Measurements from ENCODE around the gene RPS29. TPM values are rescaled to one million over a fixed set of nuclear protein-coding genes. Genes with fewer than 3 reads are reported as not detected.

The RPS29 gene
- total and polyA plus RNA-seq, 2 of the 13 experiments (the other 11 are each of a cell fraction or from before 2014, with no cell fraction given): 4,303 to 8,215 TPM

DNA sequence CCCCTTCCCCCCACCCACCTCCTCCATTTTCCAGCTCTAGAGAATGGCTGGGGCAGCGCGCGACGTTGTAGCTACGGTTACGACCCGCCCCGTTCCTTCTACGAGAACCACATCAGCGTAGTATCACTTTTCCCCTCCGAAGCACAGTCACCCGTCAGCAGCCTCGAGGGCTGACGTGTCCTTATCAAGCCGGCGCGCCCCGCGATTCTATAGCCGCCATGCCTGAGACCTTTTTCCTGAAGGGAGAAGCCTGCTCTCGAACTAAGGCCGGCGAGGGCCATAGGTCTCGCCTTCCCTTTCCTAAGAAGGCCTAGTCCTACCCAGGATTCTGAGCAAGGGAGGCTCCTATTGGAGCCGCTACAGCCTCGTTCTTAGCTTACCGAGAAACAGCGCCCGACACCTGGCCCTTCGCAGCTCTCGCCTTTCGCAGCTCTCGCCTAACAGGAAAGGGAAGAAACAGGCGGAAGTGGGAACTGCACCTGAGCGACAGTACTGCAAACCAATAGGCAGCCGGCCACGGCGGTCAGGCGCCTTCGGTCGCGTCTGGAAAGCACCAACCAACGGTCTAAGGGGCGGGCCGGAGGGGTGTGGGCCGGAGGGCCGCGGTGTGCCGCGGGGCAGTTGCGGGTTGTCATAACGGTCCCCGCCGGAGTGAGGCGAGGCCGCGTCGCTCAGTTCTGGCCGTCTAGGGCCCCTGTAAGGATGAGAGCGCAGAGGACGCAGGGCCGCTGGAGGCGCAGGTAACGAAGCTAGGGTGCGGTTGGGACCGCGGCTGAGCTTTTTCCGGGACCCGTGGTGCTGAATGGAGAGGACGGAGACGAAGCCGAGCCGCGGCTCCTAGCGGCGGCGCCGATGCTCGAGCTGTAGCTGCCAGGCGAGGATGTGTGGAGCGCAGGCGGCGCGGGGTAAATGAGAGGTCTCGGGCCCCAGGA, 34.3 kb upstream of the RPS29 start, which contains the start of the genes MGAT2 and RPL36AL (continued):
- TF ChIP-seq CREB1 (IDR thresholded peaks at IDR 0.05) (peak; percentile 70), CREB1 (CRISPR knock-in tag; IDR thresholded peaks at IDR 0.05) (peak; percentile 78), ZNF362 (CRISPR knock-in tag; IDR thresholded peaks at IDR 0.05; ENCODE audit: borderline replicate concordance) (no peak), ZNF577 (CRISPR knock-in tag; IDR thresholded peaks at IDR 0.05; ENCODE audit: borderline replicate concordance, low read depth) (no peak), THRA (CRISPR knock-in tag; IDR thresholded peaks at IDR 0.05; ENCODE audit: borderline replicate concordance) (no peak; the same call in 1 of the 2 replicates), ZNF552 (CRISPR knock-in tag; IDR thresholded peaks at IDR 0.05; ENCODE audit: borderline replicate concordance) (no peak; the same call in 1 of the 2 replicates), ETS1 (CRISPR knock-in tag; IDR thresholded peaks at IDR 0.05) (no peak; the same call in 1 of the 2 replicates), MED8 (CRISPR knock-in tag; IDR thresholded peaks at IDR 0.05; ENCODE audit: insufficient replicate concordance) (no peak), ZNF569 (CRISPR knock-in tag; IDR thresholded peaks at IDR 0.05; ENCODE audit: borderline replicate concordance) (no peak), TSC22D2 (CRISPR knock-in tag; IDR thresholded peaks at IDR 0.05; ENCODE audit: borderline replicate concordance) (no peak)
- TF ChIP-seq, protein P1, sequence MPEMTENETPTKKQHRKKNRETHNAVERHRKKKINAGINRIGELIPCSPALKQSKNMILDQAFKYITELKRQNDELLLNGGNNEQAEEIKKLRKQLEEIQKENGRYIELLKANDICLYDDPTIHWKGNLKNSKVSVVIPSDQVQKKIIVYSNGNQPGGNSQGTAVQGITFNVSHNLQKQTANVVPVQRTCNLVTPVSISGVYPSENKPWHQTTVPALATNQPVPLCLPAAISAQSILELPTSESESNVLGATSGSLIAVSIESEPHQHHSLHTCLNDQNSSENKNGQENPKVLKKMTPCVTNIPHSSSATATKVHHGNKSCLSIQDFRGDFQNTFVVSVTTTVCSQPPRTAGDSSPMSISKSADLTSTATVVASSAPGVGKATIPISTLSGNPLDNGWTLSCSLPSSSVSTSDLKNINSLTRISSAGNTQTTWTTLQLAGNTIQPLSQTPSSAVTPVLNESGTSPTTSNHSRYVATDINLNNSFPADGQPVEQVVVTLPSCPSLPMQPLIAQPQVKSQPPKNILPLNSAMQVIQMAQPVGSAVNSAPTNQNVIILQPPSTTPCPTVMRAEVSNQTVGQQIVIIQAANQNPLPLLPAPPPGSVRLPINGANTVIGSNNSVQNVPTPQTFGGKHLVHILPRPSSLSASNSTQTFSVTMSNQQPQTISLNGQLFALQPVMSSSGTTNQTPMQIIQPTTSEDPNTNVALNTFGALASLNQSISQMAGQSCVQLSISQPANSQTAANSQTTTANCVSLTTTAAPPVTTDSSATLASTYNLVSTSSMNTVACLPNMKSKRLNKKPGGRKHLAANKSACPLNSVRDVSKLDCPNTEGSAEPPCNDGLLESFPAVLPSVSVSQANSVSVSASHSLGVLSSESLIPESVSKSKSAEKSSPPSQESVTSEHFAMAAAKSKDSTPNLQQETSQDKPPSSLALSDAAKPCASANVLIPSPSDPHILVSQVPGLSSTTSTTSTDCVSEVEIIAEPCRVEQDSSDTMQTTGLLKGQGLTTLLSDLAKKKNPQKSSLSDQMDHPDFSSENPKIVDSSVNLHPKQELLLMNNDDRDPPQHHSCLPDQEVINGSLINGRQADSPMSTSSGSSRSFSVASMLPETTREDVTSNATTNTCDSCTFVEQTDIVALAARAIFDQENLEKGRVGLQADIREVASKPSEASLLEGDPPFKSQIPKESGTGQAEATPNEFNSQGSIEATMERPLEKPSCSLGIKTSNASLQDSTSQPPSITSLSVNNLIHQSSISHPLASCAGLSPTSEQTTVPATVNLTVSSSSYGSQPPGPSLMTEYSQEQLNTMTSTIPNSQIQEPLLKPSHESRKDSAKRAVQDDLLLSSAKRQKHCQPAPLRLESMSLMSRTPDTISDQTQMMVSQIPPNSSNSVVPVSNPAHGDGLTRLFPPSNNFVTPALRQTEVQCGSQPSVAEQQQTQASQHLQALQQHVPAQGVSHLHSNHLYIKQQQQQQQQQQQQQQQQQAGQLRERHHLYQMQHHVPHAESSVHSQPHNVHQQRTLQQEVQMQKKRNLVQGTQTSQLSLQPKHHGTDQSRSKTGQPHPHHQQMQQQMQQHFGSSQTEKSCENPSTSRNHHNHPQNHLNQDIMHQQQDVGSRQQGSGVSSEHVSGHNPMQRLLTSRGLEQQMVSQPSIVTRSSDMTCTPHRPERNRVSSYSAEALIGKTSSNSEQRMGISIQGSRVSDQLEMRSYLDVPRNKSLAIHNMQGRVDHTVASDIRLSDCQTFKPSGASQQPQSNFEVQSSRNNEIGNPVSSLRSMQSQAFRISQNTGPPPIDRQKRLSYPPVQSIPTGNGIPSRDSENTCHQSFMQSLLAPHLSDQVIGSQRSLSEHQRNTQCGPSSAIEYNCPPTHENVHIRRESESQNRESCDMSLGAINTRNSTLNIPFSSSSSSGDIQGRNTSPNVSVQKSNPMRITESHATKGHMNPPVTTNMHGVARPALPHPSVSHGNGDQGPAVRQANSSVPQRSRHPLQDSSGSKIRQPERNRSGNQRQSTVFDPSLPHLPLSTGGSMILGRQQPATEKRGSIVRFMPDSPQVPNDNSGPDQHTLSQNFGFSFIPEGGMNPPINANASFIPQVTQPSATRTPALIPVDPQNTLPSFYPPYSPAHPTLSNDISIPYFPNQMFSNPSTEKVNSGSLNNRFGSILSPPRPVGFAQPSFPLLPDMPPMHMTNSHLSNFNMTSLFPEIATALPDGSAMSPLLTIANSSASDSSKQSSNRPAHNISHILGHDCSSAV (CRISPR knock-in tag; IDR thresholded peaks at IDR 0.05; ENCODE audit: borderline replicate concordance): no peak
- TF ChIP-seq, protein P2, sequence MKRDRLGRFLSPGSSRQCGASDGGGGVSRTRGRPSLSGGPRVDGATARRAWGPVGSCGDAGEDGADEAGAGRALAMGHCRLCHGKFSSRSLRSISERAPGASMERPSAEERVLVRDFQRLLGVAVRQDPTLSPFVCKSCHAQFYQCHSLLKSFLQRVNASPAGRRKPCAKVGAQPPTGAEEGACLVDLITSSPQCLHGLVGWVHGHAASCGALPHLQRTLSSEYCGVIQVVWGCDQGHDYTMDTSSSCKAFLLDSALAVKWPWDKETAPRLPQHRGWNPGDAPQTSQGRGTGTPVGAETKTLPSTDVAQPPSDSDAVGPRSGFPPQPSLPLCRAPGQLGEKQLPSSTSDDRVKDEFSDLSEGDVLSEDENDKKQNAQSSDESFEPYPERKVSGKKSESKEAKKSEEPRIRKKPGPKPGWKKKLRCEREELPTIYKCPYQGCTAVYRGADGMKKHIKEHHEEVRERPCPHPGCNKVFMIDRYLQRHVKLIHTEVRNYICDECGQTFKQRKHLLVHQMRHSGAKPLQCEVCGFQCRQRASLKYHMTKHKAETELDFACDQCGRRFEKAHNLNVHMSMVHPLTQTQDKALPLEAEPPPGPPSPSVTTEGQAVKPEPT (CRISPR knock-in tag; IDR thresholded peaks at IDR 0.05; ENCODE audit: low read depth): no peak
